SK-N-DZ (cell line): ENCODE data around the gene KDM3B.
"Not testable (repeated sequence)": the region's sequence is repeated elsewhere in the genome, so short reads cannot be mapped to it uniquely, and the experiment has no call there.

Experiments used
- DNase-seq: peaks from one replicate; pipeline ENCODE4 v3.0.0-alpha.2; 2015; ENCODE audit warnings: low spot score

The KDM3B gene

GRCh38 chr5:138389332-138389731 is 36.8 kb downstream of the KDM3B start:
- no peak for DNase-seq

DNA sequence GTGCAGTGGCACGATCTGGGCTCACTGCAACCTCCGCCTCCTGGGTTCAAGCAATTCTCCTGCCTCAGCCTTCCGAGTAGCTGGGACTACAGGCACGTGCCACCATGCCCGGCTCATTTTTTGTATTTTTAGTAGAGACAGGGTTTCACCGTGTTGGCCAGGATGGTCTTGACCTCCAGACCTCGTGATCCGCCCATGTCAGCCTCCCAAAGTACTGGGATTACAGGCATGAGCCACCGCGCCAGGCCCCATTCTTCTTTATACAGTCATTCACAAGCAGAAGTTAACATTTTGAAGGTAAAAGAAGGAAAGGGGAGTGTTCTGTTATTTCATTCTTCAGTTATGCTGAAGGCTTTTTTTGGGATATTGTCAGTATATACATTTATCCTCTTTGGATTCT is 37.4 kb downstream of the KDM3B start:
- not testable (repeated sequence) for DNase-seq

DNA sequence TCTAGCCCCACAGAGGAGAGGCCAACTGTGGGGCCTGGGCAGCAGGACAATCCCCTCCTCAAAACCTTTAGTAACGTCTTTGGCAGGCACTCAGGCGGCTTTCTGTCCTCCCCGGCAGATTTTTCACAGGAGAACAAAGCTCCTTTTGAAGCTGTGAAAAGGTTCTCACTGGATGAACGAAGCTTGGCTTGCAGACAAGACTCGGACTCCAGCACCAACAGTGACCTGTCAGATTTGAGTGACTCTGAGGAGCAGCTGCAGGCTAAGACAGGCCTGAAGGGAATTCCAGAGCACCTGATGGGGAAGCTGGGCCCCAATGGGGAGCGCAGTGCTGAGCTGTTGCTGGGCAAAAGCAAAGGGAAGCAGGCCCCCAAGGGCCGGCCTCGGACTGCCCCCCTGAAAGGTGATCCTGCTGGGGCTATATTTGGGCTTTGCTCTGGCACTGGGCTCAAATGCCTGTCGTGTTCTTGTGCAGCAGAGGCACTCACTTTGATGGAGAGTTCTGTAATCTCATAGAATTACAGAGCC is 39.4 kb downstream of the KDM3B start:
- DNase-seq: no peak

DNA sequence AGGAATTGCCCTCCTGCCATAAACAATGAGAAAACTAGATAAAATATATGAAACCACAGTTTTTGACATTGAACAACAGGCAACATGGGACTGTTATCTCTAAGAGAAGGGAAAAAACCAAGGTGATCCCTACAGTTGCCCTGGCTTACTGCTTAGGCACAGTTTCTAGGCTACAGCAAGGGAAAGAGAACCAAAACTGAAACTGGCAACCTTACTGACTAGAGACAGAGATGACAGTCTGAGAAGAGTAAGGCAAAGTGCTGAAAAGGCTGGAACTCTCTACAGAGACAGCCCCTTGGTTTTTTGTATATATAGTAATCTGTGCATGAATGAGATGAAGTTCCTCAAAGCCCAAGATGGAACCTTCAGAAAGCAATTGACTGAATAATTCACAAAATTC is 50.2 kb downstream of the KDM3B start:
- DNase-seq: no peak

DNA sequence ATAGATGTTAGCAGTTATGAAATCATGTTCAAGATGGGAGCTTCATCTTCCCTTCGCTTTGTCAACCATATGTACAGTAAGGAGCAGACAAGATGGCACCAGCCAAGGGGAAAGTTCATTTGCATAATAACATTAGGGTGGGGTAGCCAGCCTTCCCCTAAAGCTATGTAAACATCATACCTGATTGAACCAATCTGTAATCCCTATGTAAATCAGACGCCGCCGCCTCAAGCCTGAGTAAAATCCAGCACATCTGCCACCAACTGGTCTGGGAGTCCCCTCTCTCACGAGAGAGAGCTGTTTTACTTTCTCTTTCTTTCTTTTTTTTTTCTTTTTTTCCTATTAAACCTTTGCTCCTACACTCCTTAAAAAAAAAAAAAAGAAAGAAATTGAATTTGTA is 55.5 kb downstream of the KDM3B start:
- DNase-seq: peak; percentile 68

GRCh38 chr5:138410996-138411640 is 58.6 kb downstream of the KDM3B start:
- peak; percentile 25 for DNase-seq

DNA sequence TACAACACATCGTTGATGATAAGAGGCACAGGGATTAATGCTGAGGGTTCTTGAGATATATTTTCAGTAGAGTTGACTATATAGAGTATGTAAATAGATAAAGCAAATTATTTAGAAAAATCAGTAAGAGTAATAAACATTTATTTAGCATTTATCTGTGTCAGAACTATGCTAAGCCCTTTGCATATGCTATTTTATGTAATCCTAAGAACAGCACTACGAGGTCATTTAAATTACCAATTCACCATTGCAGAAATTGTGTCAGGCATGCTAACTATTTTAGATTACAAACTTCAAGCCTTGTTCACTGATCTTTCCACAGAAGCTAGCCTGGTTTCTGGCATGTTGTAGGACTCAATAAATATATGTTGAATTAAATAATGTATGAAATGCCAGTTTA is 66.0 kb downstream of the KDM3B start:
- DNase-seq: no peak

DNA sequence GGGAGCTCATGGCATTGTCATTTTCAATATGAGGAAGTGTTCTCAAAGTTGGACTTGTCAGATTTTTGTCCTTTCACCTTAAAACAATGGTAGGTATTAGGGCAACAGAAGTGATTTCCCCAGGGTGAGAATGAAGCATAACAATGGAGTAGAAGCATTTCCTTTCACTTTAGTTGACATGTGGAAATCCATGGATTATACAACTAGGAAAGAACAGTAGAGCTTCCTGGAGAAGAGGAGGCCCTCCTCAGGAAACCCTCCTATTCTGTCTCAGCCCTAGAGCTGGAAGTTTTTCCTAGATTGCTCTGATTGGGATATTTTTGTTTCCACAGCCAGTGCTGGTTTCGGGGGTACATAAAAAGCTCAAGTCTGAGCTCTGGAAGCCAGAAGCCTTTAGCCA is 72.6 kb downstream of the KDM3B start:
- no peak for DNase-seq

DNA sequence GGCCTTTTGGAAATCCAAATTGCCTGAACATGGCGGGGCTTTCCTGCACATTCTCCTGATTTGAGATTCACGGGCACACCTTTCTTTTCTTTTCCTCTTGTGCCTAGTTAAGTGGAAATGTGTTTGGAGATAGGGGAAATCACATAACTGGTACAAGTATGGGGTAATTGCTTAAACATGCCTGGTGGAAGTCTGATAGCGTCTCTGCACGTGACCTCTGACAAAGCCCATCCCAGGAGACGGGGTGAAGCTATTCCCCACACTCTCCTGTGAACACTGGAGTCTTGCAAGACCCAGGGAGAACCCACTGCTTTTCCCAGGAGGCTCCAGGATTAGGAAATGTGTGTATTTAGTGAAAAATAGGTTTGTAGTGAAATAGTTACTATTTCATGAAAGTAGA is 83.5 kb downstream of the KDM3B start:
- DNase-seq: no peak

GRCh38 chr5:138438003-138438723 is 85.7 kb downstream of the KDM3B start:
- no peak for DNase-seq

DNA sequence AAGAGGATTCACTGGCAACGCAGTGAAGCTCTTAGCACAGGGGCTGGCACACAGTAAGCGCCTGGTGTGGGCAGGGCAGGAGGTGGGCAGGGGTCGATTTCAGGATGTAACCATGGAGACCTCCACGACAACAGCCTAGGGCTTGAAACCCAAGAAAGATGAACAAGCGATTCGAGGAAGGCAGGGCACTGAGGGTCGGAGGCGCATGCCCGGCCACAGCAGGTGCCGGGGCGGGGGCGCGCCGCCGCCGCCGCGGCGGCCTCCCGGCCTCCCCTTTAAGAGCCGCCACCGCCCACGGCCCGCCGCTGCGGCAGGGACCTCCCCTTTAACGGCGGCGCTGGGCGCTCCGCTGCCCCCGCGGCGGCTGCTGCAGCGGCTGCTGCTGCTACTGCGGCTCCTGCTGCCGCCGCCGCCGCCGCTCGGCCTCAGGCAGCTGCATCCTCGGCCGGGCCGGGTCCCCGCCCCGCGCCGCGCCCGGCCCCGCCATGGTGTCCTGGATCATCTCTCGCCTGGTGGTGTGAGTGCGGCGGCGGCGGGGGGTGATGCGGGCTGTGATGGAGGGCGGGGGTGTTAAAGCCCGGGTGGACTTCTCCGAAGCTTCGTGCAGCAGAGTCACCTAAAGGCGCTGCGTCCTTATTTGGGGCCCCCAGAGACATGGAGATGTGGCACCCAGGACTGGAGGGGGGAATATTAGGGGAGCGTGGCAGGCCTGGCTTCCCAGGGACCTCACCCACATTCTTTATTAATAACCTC is 86.4 kb downstream of the KDM3B start, which contains the start of gene REEP2:
REEP2 (plus strand) TSS at position 334 of the 753 bp plus-strand sequence; CDS start at position 486, 152 bp downstream.
- peak; percentile 70 for DNase-seq

GRCh38 chr5:138439477-138440158 is 87.1 kb downstream of the KDM3B start:
- DNase-seq: peak; percentile 65

GRCh38 chr5:138440159-138441073 is 87.9 kb downstream of the KDM3B start:
- no peak for DNase-seq

- no peak for DNase-seq
These were observed 88.7 kb downstream of the KDM3B start for GRCh38 chr5:138441221-138441620.

- DNase-seq: no peak
These were observed 91.7 kb downstream of the KDM3B start for GRCh38 chr5:138444078-138444773.

DNA sequence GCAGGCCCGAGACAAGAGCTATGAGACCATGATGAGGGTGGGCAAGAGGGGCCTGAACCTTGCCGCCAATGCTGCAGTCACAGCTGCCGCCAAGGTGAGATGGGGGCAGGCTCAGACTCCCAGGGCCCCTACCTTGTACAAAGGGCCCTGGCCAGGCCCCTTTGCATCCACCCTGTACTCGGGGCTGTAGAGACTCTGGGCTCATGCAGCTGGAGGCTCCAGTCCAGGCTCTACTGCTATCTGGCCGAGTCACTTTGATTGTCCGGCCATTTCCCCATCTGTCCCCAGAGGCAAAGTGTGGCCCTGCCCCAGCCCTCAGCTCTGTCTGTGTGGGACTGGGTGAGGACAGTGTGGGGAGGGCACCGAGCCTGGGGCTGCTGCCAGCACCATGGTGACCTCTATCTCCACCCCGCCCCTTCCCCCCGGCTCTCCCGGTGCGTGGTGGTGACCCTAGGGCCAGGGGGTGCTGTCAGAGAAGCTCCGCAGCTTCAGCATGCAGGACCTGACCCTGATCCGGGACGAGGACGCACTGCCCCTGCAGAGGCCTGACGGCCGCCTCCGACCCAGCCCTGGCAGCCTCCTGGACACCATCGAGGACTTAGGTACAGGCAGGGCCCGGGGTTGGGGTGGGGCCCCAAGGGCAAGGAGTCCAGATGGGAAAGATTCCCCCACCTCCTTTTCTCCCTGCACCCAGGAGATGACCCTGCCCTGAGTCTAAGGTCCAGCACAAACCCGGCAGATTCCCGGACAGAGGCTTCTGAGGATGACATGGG is 92.5 kb downstream of the KDM3B start:
- no peak for DNase-seq

DNA sequence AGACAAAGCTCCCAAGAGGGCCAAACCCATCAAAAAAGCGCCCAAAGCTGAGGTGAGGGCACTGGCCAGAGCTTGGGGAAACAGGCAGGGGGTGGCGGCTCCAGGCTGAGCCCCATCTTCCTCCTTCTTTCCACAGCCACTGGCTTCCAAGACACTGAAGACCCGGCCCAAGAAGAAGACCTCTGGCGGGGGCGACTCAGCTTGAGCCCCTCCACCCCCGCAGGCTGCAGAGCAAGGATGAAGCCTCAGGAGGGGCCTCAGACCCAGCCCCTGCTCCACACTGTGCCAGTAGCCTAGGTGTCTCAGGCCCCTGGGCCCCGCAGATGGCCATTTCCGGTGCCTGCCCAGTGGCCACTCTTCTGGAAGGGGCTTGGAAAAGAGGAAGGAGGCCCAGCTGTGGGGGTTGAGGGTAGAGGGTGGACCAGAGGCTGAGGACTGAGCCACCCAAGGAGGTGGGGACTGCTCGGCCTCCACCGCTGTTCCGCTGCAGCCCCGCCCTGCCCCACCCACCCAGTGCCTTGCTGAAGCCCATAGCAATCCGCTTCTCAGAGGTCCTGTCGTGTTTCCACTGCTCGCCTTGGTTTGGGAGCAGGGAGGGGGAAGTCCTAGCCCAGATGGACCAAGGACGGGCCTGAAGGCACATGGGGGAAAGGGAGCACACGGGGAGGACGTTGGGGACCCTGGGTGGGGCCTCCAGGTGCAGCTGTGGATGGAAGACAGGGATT is 93.2 kb downstream of the KDM3B start:
- DNase-seq: no peak

DNA sequence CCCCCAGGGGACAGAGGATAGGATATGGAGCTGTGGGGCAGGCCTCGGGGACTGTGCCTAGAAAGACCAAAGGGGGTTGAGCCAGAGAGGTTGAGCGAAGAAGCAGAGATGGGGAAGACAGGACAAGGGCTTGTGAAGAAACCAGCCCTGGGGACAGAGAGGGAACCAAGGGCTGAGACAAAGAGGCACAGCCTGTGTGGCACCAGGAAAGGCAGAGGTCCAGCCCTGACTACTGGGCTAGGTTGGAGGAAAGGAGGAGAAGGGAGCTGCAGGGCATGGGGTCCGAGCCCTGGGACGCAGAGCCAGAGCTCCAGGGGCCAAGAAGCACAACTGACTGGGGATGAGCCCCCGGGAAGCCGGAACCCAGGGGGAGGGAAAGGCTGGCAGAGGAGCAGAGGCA is 95.6 kb downstream of the KDM3B start:
- DNase-seq: no peak
